Endothelial cell of umbilical vein (primary cell): ENCODE data around the gene RPS6KB1. TPM values are rescaled to one million over a fixed set of nuclear protein-coding genes. Genes with fewer than 3 reads are reported as not detected.

Experiments
- BruUV-seq: library from RNA; stranded (reverse); fragments of 400-500 nt; replicated peaks from 2 replicates; lab custom pipeline; 2021; lab: Mats Ljungman, UMichigan
- CTCF ChIA-PET: fragments of 300-600, 350-600 bp; sonication (Branson Sonifier 250); formaldehyde crosslinking; loops from one replicate; lab custom pipeline; 2021; ENCODE audit warnings: antibody characterized with exemption, inconsistent platforms; lab: Charles Lee
- POLR2A ChIA-PET: fragments of 300-600, 350-600 bp; sonication (Branson Sonifier 250); formaldehyde crosslinking; loops from one replicate; lab custom pipeline; 2021; ENCODE audit warnings: antibody characterized with exemption, inconsistent platforms; lab: Charles Lee
- DNase-seq: peaks from one replicate; pipeline ENCODE4 v3.0.0-alpha.2; 2011; ENCODE audit warnings: low read depth, low spot score
- FAIRE-seq: peaks from 2 replicates; lab custom pipeline; 2011; peaks lifted over from hg19 to GRCh38; lab: Jason Lieb, UNC
- H2AFZ ChIP-seq: 2 replicates; pipeline ENCODE4 v1.6.0; 2012; ENCODE audit warnings: low read depth, low read length, control low read depth, inconsistent platforms
- H3K27ac ChIP-seq: 2 replicates; pipeline ENCODE4 v1.5.1; 2011; ENCODE audit warnings: low read depth, mild to moderate bottlenecking, control low read depth, low read length, moderate library complexity; ENCODE audit not compliant: insufficient read depth
- H3K27me3 ChIP-seq, 2 experiments: 2 replicates each; pipeline versions ENCODE4 v1.6.0 to v1.6.1; 2011; ENCODE audit warnings: low read length in 2 of 2, mixed read lengths in 1 of 2; ENCODE audit not compliant: control insufficient read depth in 2 of 2, insufficient read depth in 2 of 2
- H3K36me3 ChIP-seq, 2 experiments: 2 replicates in 1 of 2; 3 replicates in 1 of 2; pipeline ENCODE4 v1.5.1; 2011; ENCODE audit warnings: low read length in 2 of 2, mild to moderate bottlenecking in 1 of 2, moderate library complexity in 1 of 2; ENCODE audit not compliant: control insufficient read depth in 2 of 2, insufficient read depth in 2 of 2; ENCODE audit errors: extremely low read depth in 1 of 2
- H3K4me1 ChIP-seq: 3 replicates; pipeline ENCODE4 v1.5.1; 2011; ENCODE audit warnings: mild to moderate bottlenecking, low read length; ENCODE audit not compliant: control insufficient read depth, insufficient read depth; ENCODE audit errors: extremely low read depth
- H3K4me2 ChIP-seq: 2 replicates; pipeline ENCODE4 v1.6.1; 2011; ENCODE audit warnings: low read length, control low read depth, mixed read lengths; ENCODE audit not compliant: insufficient read depth
- H3K4me3 ChIP-seq, 3 experiments: fragments of 200-600 bp in 1 of 3; sonication (generic), shearing (Covaris generic) in 1 of 3; replicated peaks in 1 of 3; 2 replicates each; pipeline ENCODE4 v1.5.1; 2011 to 2016; ENCODE audit warnings: control low read depth in 3 of 3, low read length in 3 of 3, mild to moderate bottlenecking in 2 of 3, inconsistent platforms in 1 of 3, low read depth in 1 of 3, moderate library complexity in 1 of 3; ENCODE audit not compliant: insufficient read depth in 1 of 3
- H3K79me2 ChIP-seq: 2 replicates; pipeline ENCODE4 v1.6.0; 2012; ENCODE audit warnings: low read length, inconsistent platforms; ENCODE audit not compliant: control insufficient read depth, insufficient read depth
- H3K9ac ChIP-seq: replicated peaks from 2 replicates; pipeline ENCODE3; 2011; ENCODE audit warnings: low read length, control low read depth; ENCODE audit not compliant: insufficient read depth; ENCODE audit errors: extremely low read depth
- H3K9me1 ChIP-seq: replicated peaks from 3 replicates; pipeline ENCODE4 v1.6.0; 2011; ENCODE audit warnings: mild to moderate bottlenecking, low read length; ENCODE audit not compliant: control insufficient read depth, insufficient read depth; ENCODE audit errors: extremely low read depth
- H3K9me3 ChIP-seq: replicated peaks from 2 replicates; pipeline ENCODE4 v1.5.1; 2012; ENCODE audit warnings: low read length, inconsistent platforms; ENCODE audit not compliant: control insufficient read depth, insufficient read depth
- H4K20me1 ChIP-seq: replicated peaks from 2 replicates; pipeline ENCODE3; 2011; ENCODE audit warnings: mild to moderate bottlenecking, low read length; ENCODE audit not compliant: control insufficient read depth, insufficient read depth; ENCODE audit errors: extremely low read depth
- CTCF ChIP-seq, 2 donors: IDR thresholded peaks; 1 replicate in 1 of 2; 2 replicates in 1 of 2; pipeline ENCODE4 v1.5.1; 2011; ENCODE audit warnings: low read length in 2 of 2, mild to moderate bottlenecking in 2 of 2, moderate library complexity in 2 of 2, control low read depth in 1 of 2, inconsistent platforms in 1 of 2, low read depth in 1 of 2; ENCODE audit not compliant: insufficient read depth in 1 of 2; ENCODE audit errors: extremely low read depth in 1 of 2
- EZH2 ChIP-seq: IDR thresholded peaks from 2 replicates; pipeline ENCODE4 v1.6.1; 2012; ENCODE audit warnings: borderline replicate concordance, low read depth, mild to moderate bottlenecking, moderate library complexity, low read length, inconsistent platforms; ENCODE audit not compliant: severe bottlenecking
- FOS ChIP-seq: IDR thresholded peaks from 2 replicates; pipeline ENCODE4 v1.6.1; 2011; ENCODE audit warnings: mild to moderate bottlenecking, low read length, moderate library complexity, borderline replicate concordance; ENCODE audit not compliant: insufficient read depth
- GATA2 ChIP-seq: IDR thresholded peaks from 2 replicates; pipeline ENCODE4 v1.7.0; 2011; ENCODE audit warnings: low read depth, mild to moderate bottlenecking, moderate library complexity, mixed read lengths, low read length; ENCODE audit not compliant: insufficient read length, insufficient read depth
- JUN ChIP-seq: IDR thresholded peaks from 2 replicates; pipeline ENCODE4 v1.6.1; 2011; ENCODE audit warnings: borderline replicate concordance, low read depth; ENCODE audit not compliant: insufficient read length, insufficient read depth
- MYC ChIP-seq: IDR thresholded peaks from one replicate; pipeline ENCODE4 v1.6.1; 2011; ENCODE audit warnings: mild to moderate bottlenecking, low read depth, low read length
- POLR2A ChIP-seq: IDR thresholded peaks from 2 replicates; pipeline ENCODE4 v1.6.1; 2012; ENCODE audit warnings: low read depth, mild to moderate bottlenecking, control low read depth, low read length
- POLR2AphosphoS5 ChIP-seq: IDR thresholded peaks from 2 replicates; pipeline ENCODE4 v1.6.1; 2012; ENCODE audit warnings: low read depth, mild to moderate bottlenecking, control low read depth, low read length, moderate library complexity; ENCODE audit not compliant: insufficient read depth
- dilution Hi-C: fragments of 300-500 bp; cut with MboI; formaldehyde crosslinking; loops from one replicate; pipeline ENCODE4 v1.15.0; 2019; ENCODE audit warnings: low sequenced_read_pairs; ENCODE audit not compliant: extremely low pct_ligation_motif_present
- intact Hi-C: fragments of 100-400 bp; cut with micrococcal nuclease; formaldehyde crosslinking; loops from one replicate; pipeline ENCODE4 v1.10.0; 2022
- polyA plus RNA-seq, 4 experiments: library from polyadenylated mRNA; depleted of rRNA in 3 of 4; stranded (reverse) in 3 of 4; unstranded in 1 of 4; fragments of >200 nt; gene quantifications; 2 replicates each; pipeline versions ENCODE4 v1.2.1 to v1.2.3, GENCODE V29; 2011 to 2012; ENCODE audit warnings: missing spikeins in 1 of 4
- total RNA-seq: library from RNA; stranded (reverse); gene quantifications from 2 replicates; pipeline ENCODE4 v1.2.3, GENCODE V29; 2021
- TF ChIP-seq, protein P1 (sequence below): IDR thresholded peaks from 2 replicates; pipeline ENCODE4 v1.6.1; 2011; ENCODE audit not compliant: insufficient read depth, insufficient read length

The RPS6KB1 gene
- total and polyA plus RNA-seq, 2 donors (not counting 3 experiments of a cell fraction or from before 2014, with no cell fraction given) = 5.4 to 45.7 TPM

DNA sequence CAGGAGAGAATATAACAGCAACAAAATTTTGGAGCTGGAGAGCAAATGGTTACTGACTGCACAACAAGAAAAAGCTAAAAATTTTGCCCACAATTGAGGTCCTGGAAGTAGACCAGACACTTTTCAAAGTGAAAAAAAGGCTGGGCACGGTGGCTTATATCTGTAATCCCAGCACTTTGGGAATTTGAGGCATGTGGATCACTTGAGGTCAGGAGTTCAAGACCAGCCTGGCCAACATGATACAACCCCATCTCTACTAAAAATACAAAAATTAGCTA is 23.0 kb upstream of the RPS6KB1 start:
- dilution Hi-C loops = loop anchor here (10.0 kb wide), 1 partner anchor 125 kb away; no protein-coding TSS in a partner anchor
- no TSS peak for BruUV-seq
- Histone ChIP-seq H4K20me1 (no peaks in the 10 kb centered on the region), H3K79me2 (no peaks in the 10 kb centered on the region), H3K36me3 (peaks cover 0 to 2% of the 10 kb centered on the region in 2 experiments), H3K9me3 (no peaks in the 10 kb centered on the region), H3K27me3 (no peaks in the 10 kb centered on the region), H3K9me1 (no peaks in the 10 kb centered on the region), H2AFZ (no peak overlapping the region), H3K4me2 (no peak overlapping the region), H3K4me1 (no peaks in the 10 kb centered on the region), H3K4me3 (no peak overlapping the region), H3K27ac (no peak overlapping the region), H3K9ac (no peak overlapping the region)
- ChIA-PET CTCF (interaction anchor here (0.6 to 2.4 kb wide), 6 partner anchors 9 to 118 kb away, joined by 3 to 6 read pairs (median 3); no protein-coding TSS in a partner anchor), POLR2A (no interaction called here)
- peak; percentile 59 for FAIRE-seq
- intact Hi-C loops = loop anchor here (10.0 kb wide), 1 partner anchor 165 kb away; no protein-coding TSS in a partner anchor
- TF ChIP-seq POLR2AphosphoS5 (no peak), EZH2 (no peak), GATA2 (no peak), POLR2A (no peak), JUN (no peak), MYC (no peak), FOS (no peak), CTCF (IDR thresholded peaks at IDR 0.05; ENCODE audit: extremely low read depth in 1 of 2, insufficient read depth in 1 of 2, low read depth in 1 of 2, low read length in 2 of 2) (no peak)
- TF ChIP-seq, protein P1, sequence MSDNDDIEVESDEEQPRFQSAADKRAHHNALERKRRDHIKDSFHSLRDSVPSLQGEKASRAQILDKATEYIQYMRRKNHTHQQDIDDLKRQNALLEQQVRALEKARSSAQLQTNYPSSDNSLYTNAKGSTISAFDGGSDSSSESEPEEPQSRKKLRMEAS = no peak
- no peak for DNase-seq
